HPDE6-E6E7 (cell line): Measurements from ENCODE around the gene ZGLP1.
"Not testable (repeated sequence)": the region's sequence is repeated elsewhere in the genome, so short reads cannot be mapped to it uniquely, and the experiment has no call there.

Source experiments
- DNase-seq: peaks from one replicate; pipeline ENCODE4 v3.0.0; 2011; ENCODE audit warnings: missing footprints; ENCODE audit errors: extremely low spot score

Gene ZGLP1

GRCh38 chr19:10293637-10294367, 15.8 kb downstream of the ZGLP1 start:
- DNase-seq, result no peak

DNA sequence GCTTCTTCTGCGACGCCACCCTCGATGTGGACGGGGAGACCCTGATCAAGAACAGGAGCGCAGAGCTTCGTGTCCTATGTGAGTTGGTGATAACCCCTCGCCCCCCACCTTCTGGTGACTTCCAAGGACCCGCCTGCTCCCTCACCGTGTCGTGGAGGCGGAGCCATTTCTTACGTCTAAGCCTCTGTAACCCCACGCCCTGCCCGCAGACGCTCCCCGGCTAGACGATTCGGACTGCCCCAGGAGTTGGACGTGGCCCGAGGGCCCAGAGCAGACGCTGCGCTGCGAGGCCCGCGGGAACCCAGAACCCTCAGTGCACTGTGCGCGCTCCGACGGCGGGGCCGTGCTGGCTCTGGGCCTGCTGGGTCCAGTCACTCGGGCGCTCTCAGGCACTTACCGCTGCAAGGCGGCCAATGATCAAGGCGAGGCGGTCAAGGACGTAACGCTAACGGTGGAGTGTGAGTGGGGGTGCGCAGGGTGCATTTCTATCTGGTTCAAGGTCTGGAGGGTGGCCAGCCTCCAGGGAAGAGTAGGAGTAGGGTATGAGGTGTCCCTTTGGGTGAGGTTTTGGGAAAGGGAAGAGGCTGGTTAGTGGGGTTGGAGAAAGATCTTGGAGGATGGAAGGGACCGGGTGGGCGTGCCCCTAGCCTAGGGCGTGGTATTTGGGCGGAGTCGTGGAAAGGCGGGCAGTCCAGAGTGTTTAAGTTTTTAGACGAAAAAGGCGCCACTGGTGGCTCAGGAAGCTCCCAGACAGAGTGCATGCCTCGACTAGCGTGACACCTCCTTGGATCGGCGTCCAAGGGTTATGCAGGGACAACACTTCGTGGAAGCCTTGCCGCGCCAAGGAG, 16.6 kb downstream of the ZGLP1 start:
- DNase-seq, result no peak

GRCh38 chr19:10292206-10292788, 17.3 kb downstream of the ZGLP1 start:
- no peak for DNase-seq

DNA sequence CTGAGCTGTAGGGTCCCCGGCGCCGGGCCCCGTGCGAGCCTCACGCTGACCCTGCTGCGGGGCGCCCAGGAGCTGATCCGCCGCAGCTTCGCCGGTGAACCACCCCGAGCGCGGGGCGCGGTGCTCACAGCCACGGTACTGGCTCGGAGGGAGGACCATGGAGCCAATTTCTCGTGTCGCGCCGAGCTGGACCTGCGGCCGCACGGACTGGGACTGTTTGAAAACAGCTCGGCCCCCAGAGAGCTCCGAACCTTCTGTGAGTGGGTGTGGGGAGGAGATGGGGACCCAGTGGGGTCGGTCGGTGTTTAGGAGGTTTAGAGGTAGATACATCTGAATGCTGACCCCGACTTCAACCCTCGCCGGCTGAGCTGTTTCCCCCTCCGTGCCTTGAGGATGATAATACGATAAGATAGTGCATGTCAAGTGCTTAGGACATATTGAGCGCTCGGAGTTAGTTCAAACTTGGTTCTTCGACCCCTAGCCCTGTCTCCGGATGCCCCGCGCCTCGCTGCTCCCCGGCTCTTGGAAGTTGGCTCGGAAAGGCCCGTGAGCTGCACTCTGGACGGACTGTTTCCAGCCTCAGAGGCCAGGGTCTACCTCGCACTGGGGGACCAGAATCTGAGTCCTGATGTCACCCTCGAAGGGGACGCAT, 17.9 kb downstream of the ZGLP1 start:
- DNase-seq, result no peak

GRCh38 chr19:10290876-10291553, 18.6 kb downstream of the ZGLP1 start:
- no peak for DNase-seq

- no peak for DNase-seq
These were observed 19.2 kb downstream of the ZGLP1 start for GRCh38 chr19:10290357-10290875.

DNA sequence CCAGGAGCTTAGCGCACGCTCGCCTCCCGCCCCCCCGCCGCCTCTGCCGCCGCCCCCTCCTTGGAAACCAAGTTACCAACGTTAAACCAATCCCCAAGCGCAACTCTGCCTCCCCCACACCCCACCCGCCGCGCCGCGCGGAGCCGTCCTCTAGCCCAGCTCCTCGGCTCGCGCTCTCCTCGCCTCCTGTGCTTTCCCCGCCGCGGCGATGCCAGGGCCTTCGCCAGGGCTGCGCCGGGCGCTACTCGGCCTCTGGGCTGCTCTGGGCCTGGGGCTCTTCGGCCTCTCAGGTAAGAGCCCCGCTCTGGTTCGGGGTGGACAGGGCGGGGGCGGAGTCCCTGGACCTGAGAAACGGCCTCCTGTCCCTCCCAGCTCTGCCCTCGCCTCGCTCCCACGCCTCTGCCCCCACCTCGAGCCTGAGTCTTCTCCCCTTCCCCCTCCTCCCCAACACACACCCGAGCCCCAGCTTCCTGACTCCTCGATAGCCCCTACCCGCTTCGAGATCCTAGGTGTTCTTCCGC, 19.7 kb downstream of the ZGLP1 start, which contains the start of gene ICAM5:
Gene ICAM5 (plus strand): TSS at position 117 of the 521 bp plus-strand sequence. CDS start 92 bp downstream, at position 209.
- DNase-seq, result no peak

DNA sequence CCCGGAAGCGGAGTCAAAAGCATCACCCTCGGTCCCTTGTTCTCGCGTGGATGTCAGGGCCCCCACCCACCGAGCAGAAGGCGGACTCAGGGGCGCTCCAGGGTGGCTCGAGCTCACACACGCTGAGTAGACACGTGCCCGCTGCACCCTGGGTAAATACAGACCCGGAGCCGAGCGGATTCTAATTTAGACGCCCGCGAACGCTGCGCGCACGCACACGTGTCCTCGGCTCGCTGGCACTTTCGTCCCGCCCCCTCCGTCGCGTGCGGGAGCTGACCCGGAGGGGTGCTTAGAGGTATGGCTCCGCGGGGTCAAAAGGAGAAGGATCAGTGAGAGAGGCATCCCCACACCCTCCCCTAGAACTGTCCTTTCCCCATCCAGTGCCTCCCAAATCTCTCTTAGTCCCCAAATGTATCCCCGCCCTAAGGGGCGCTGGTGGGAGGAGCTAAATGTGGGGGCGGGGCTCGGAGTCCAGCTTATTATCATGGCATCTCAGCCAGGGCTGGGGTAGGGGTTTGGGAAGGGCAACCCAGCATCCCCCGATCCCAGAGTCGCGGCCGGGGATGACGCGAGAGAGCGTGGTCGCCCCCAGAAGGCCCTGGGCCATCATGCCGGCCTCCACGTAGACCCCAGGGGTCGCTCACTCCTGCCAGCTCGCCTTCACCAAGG, 20.3 kb downstream of the ZGLP1 start:
- peak; percentile 73 for DNase-seq

DNA sequence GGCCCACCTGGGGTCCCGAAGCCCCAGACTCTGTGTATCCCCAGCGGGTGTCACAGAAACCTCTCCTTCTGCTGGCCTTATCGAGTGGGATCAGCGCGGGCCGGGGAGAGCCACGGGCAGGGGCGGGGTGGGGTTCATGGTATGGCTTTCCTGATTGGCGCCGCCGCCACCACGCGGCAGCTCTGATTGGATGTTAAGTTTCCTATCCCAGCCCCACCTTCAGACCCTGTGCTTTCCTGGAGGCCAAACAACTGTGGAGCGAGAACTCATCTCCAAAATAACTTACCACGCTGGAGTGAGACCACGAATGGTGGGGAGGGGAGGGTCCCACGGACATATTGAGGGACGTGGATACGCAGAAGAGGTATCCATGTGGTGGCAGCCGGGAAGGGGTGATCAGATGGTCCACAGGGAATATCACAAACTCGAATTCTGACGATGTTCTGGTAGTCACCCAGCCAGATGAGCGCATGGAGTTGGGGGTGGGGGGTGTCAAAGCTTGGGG, 20.9 kb downstream of the ZGLP1 start:
- peak; percentile 86 for DNase-seq

- DNase-seq, result no peak
These were observed 22.5 kb downstream of the ZGLP1 start, which contains the start of gene ICAM4 for GRCh38 chr19:10286803-10287737. Gene ICAM4 (plus strand): TSS chr19:10286955. CDS start chr19:10287013, 58 bp downstream.

DNA sequence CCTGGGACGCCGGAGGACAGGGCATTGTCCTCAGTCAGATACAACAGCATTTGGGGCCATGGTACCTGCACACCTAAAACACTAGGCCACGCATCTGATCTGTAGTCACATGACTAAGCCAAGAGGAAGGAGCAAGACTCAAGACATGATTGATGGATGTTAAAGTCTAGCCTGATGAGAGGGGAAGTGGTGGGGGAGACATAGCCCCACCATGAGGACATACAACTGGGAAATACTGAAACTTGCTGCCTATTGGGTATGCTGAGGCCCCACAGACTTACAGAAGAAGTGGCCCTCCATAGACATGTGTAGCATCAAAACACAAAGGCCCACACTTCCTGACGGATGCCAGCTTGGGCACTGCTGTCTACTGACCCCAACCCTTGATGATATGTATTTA, 24.2 kb downstream of the ZGLP1 start:
- no peak for DNase-seq

DNA sequence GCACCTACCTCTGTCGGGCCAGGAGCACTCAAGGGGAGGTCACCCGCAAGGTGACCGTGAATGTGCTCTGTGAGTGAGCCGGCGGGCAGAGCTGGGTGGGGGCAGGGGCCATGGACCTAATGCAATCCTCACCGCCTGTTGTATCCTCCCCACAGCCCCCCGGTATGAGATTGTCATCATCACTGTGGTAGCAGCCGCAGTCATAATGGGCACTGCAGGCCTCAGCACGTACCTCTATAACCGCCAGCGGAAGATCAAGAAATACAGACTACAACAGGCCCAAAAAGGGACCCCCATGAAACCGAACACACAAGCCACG, 24.7 kb downstream of the ZGLP1 start:
- no peak for DNase-seq

GRCh38 chr19:10284065-10284959, 25.3 kb downstream of the ZGLP1 start:
- DNase-seq, result no peak

DNA sequence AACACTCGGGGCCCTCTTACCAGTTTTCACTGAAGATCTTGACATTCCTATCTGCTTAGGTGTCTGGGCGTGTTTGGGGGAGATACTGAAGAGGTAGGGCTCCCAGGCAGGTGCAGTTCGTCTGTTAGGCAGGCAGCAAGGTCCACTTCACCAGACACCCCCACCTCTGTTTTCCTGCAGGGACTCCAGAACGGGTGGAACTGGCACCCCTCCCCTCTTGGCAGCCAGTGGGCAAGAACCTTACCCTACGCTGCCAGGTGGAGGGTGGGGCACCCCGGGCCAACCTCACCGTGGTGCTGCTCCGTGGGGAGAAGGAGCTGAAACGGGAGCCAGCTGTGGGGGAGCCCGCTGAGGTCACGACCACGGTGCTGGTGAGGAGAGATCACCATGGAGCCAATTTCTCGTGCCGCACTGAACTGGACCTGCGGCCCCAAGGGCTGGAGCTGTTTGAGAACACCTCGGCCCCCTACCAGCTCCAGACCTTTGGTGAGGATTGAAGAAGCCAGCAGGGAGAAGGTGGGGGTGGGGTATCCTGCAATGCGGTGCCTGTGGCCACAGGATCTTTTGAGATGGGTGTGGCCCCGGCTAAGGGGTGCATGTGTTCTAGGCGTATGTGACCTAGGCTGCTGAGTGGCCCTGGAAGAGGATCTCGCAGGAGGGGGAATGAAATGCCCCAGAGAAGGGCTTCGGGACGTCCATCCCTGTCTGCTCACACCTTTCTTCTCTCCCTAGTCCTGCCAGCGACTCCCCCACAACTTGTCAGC, 26.1 kb downstream of the ZGLP1 start:
- no peak for DNase-seq

DNA sequence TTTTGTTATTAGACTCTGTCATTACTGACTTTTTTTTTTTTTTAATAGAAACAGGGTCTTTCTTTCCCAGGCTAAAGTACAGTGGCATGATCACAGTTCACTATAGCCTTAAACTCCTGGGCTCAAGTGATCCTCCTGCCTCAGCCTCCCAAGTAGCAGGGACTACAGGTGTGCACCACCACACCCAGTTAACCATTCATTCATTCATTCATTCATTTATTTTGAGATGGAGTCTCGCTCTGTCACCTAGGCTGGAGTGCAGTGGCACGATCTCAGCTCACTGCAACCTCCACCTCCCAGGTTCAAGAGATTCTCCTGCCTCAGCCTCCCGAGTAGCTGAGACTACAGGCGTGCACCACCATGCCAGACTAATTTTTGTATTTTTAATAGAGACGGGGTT, 27.6 kb downstream of the ZGLP1 start:
- DNase-seq, result not testable (repeated sequence)

- DNase-seq, result no peak
These were observed 29.7 kb downstream of the ZGLP1 start for GRCh38 chr19:10279737-10280442.

- DNase-seq, result no peak
These were observed 30.7 kb downstream of the ZGLP1 start for GRCh38 chr19:10278935-10279334.
